Muscle layer of colon (tissue), 2 donors: Measurements from ENCODE around the gene SUMO3.

Experiments used
- H3K27ac ChIP-seq: one replicate; pipeline ENCODE4 v1.7.0; 2013; ENCODE audit warnings: low read depth, mild to moderate bottlenecking, low read length, moderate library complexity
- H3K27me3 ChIP-seq, 2 donors: one replicate each; pipeline ENCODE4 v1.7.0; 2013; ENCODE audit warnings: low read length in 2 of 2, mild to moderate bottlenecking in 2 of 2; ENCODE audit not compliant: insufficient read depth in 2 of 2, control insufficient read depth in 1 of 2
- H3K36me3 ChIP-seq: one replicate; pipeline ENCODE4 v1.7.0; 2013; ENCODE audit warnings: mild to moderate bottlenecking, low read length; ENCODE audit not compliant: insufficient read depth
- H3K4me1 ChIP-seq: one replicate; pipeline ENCODE4 v1.7.0; 2013; ENCODE audit warnings: mild to moderate bottlenecking, low read length; ENCODE audit not compliant: insufficient read depth
- H3K4me3 ChIP-seq, 2 donors: one replicate each; pipeline ENCODE4 v1.7.0; 2013; ENCODE audit warnings: low read length in 2 of 2, low read depth in 1 of 2, mild to moderate bottlenecking in 1 of 2, moderate library complexity in 1 of 2
- H3K9ac ChIP-seq: one replicate; pipeline ENCODE4 v1.7.0; 2013; ENCODE audit warnings: low read length
- H3K9me3 ChIP-seq: one replicate; pipeline ENCODE4 v1.7.0; 2013; ENCODE audit warnings: mild to moderate bottlenecking, low read length
- donor health status: abdominal sarcoma.
- donor health status: Adenocarcinoma of cecum.

Gene SUMO3

GRCh38 chr21:44793592-44794374 lies 24.1 kb downstream of the SUMO3 start:
- Histone ChIP-seq H3K4me3 (no peak overlapping the region), H3K9me3 (no peaks in the 10 kb centered on the region), H3K27ac (no peak overlapping the region), H3K4me1 (peaks cover 8% of the 10 kb centered on the region), H3K9ac (no peak overlapping the region), H3K36me3 (no peaks in the 10 kb centered on the region), H3K27me3 (no peaks in the 10 kb centered on the region)

- H3K36me3 ChIP-seq, result no peaks in the 10 kb centered on the region
- no peak overlapping the region for H3K4me3 ChIP-seq
- H3K9ac ChIP-seq, result no peak overlapping the region
- peaks cover 8% of the 10 kb centered on the region for H3K4me1 ChIP-seq
- no peaks in the 10 kb centered on the region for H3K9me3 ChIP-seq
- no peak overlapping the region for H3K27ac ChIP-seq
- no peaks in the 10 kb centered on the region for H3K27me3 ChIP-seq
These were observed 24.9 kb downstream of the SUMO3 start for GRCh38 chr21:44792702-44793591.

- Histone ChIP-seq H3K27ac (no peak overlapping the region), H3K4me1 (peaks cover 8% of the 10 kb centered on the region), H3K9ac (no peak overlapping the region), H3K36me3 (peaks cover 3% of the 10 kb centered on the region), H3K27me3 (no peaks in the 10 kb centered on the region), H3K9me3 (no peaks in the 10 kb centered on the region), H3K4me3 (no peak overlapping the region)
These were observed 25.9 kb downstream of the SUMO3 start for GRCh38 chr21:44791993-44792392.

- H3K4me1 ChIP-seq, result peaks cover 8% of the 10 kb centered on the region
- no peak overlapping the region for H3K4me3 ChIP-seq
- H3K9ac ChIP-seq, result no peak overlapping the region
- no peaks in the 10 kb centered on the region for H3K27me3 ChIP-seq
- peaks cover 3% of the 10 kb centered on the region for H3K36me3 ChIP-seq
- H3K9me3 ChIP-seq, result no peaks in the 10 kb centered on the region
- H3K27ac ChIP-seq, result no peak overlapping the region
These were observed 26.6 kb downstream of the SUMO3 start for GRCh38 chr21:44791246-44791645.

GRCh38 chr21:44790368-44790767 lies 27.5 kb downstream of the SUMO3 start:
- Histone ChIP-seq H3K27ac (no peak overlapping the region), H3K9ac (no peak overlapping the region), H3K27me3 (no peaks in the 10 kb centered on the region), H3K9me3 (no peaks in the 10 kb centered on the region), H3K4me3 (no peak overlapping the region), H3K36me3 (peaks cover 3% of the 10 kb centered on the region), H3K4me1 (peaks cover 16% of the 10 kb centered on the region)

GRCh38 chr21:44789880-44790279 lies 28.0 kb downstream of the SUMO3 start:
- no peaks in the 10 kb centered on the region for H3K9me3 ChIP-seq
- H3K4me3 ChIP-seq, result no peak overlapping the region
- H3K9ac ChIP-seq, result no peak overlapping the region
- no peak overlapping the region for H3K27ac ChIP-seq
- H3K27me3 ChIP-seq, result no peaks in the 10 kb centered on the region
- H3K36me3 ChIP-seq, result peaks cover 3% of the 10 kb centered on the region
- peaks cover 21% of the 10 kb centered on the region for H3K4me1 ChIP-seq

GRCh38 chr21:44785620-44786335 lies 32.1 kb downstream of the SUMO3 start:
- H3K36me3 ChIP-seq, result peaks cover 3% of the 10 kb centered on the region
- peaks cover 12% of the 10 kb centered on the region for H3K4me1 ChIP-seq
- H3K9me3 ChIP-seq, result no peaks in the 10 kb centered on the region
- no peak overlapping the region for H3K27ac ChIP-seq
- no peak overlapping the region for H3K4me3 ChIP-seq
- no peaks in the 10 kb centered on the region for H3K27me3 ChIP-seq
- H3K9ac ChIP-seq, result no peak overlapping the region

GRCh38 chr21:44784810-44785209 lies 33.1 kb downstream of the SUMO3 start:
- Histone ChIP-seq H3K27me3 (no peaks in the 10 kb centered on the region), H3K4me3 (no peak overlapping the region), H3K9me3 (no peaks in the 10 kb centered on the region), H3K27ac (no peak overlapping the region), H3K4me1 (peaks cover 18% of the 10 kb centered on the region), H3K9ac (no peak overlapping the region), H3K36me3 (peaks cover 3% of the 10 kb centered on the region)

- Histone ChIP-seq H3K9me3 (no peaks in the 10 kb centered on the region), H3K27me3 (no peaks in the 10 kb centered on the region)
These were observed 34.7 kb downstream of the SUMO3 start for GRCh38 chr21:44783020-44783696.

GRCh38 chr21:44780767-44781459 lies 36.9 kb downstream of the SUMO3 start:
- H3K27ac ChIP-seq, result no peak overlapping the region
- H3K27me3 ChIP-seq, result no peaks in the 10 kb centered on the region
- no peak overlapping the region for H3K4me3 ChIP-seq
- H3K9me3 ChIP-seq, result no peaks in the 10 kb centered on the region
- H3K36me3 ChIP-seq, result peaks cover 10% of the 10 kb centered on the region
- H3K9ac ChIP-seq, result no peak overlapping the region
- H3K4me1 ChIP-seq, result peaks cover 16% of the 10 kb centered on the region

More at GRCh38 chr21:44783020-44783696, 34.7 kb downstream of the SUMO3 start:
- Histone ChIP-seq H3K36me3 (peaks cover 3% of the 10 kb centered on the region), H3K27ac (no peak overlapping the region), H3K4me3 (no peak overlapping the region), H3K4me1 (peaks cover 18% of the 10 kb centered on the region), H3K9ac (no peak overlapping the region)
